ENCODE measurements around the gene NMNAT2.

The NMNAT2 gene

DNA sequence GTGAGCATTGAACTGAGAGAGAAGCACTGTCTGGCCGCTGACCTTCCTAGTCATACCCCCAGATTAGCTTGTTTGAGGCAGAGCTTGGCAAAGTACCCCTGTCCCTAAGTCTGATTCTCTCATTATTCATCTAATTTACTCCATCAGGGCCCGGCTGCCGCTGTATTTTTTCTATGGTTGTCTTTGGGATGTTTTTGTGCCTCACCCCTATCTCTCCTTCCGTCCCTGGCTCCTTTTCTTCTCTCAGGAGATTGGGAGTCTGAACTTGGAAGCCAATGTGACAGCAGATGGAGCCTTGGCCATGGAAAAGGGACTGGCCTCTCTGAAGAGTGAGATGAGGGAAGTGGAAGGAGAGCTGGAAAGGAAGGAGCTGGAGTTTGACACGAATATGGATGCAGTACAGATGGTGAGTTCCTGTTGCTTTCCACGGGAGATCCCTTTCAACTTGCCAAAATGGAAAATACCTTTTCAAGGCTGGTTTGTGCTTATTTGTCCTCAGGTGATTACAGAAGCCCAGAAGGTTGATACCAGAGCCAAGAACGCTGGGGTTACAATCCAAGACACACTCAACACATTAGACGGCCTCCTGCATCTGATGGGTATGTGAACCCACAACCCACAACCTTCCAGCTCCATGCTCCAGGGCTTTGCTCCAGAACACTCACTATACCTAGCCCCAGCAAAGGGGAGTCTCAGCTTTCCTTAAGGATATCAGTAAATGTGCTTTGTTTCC is 178.2 kb downstream of the NMNAT2 start:
- Histone ChIP-seq H3K36me3 (replicated peaks; ENCODE audit: low read depth, low read length) (no peaks in the 10 kb centered on the region), H2AFZ (ENCODE audit: low read depth, low read length) (no peak overlapping the region), H4K20me1 (ENCODE audit: insufficient read depth, low read length) (no peaks in the 10 kb centered on the region), H3K9ac (ENCODE audit: low read length) (no peak overlapping the region), H3K79me2 (ENCODE audit: low read length) (no peaks in the 10 kb centered on the region), H3K4me3 (ENCODE audit: low read length) (no peak overlapping the region), H3K27ac (ENCODE audit: low read length) (no peak overlapping the region), H3K9me3 (ENCODE audit: insufficient read depth, low read length) (no peaks in the 10 kb centered on the region), H3K4me2 (ENCODE audit: low read length) (no peak overlapping the region), H3K27me3 (ENCODE audit: low read depth, low read length) (peaks cover 13% of the 10 kb centered on the region; the same call in 1 of the 2 replicates), H3K4me1 (ENCODE audit: low read length) (no peaks in the 10 kb centered on the region)
- no peak for TF ChIP-seq EZH2phosphoT487 (IDR thresholded peaks at IDR 0.05; ENCODE audit: low read depth)
- TF ChIP-seq, protein P1, sequence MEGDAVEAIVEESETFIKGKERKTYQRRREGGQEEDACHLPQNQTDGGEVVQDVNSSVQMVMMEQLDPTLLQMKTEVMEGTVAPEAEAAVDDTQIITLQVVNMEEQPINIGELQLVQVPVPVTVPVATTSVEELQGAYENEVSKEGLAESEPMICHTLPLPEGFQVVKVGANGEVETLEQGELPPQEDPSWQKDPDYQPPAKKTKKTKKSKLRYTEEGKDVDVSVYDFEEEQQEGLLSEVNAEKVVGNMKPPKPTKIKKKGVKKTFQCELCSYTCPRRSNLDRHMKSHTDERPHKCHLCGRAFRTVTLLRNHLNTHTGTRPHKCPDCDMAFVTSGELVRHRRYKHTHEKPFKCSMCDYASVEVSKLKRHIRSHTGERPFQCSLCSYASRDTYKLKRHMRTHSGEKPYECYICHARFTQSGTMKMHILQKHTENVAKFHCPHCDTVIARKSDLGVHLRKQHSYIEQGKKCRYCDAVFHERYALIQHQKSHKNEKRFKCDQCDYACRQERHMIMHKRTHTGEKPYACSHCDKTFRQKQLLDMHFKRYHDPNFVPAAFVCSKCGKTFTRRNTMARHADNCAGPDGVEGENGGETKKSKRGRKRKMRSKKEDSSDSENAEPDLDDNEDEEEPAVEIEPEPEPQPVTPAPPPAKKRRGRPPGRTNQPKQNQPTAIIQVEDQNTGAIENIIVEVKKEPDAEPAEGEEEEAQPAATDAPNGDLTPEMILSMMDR (IDR thresholded peaks at IDR 0.05; ENCODE audit: low read depth, low read length): no peak

DNA sequence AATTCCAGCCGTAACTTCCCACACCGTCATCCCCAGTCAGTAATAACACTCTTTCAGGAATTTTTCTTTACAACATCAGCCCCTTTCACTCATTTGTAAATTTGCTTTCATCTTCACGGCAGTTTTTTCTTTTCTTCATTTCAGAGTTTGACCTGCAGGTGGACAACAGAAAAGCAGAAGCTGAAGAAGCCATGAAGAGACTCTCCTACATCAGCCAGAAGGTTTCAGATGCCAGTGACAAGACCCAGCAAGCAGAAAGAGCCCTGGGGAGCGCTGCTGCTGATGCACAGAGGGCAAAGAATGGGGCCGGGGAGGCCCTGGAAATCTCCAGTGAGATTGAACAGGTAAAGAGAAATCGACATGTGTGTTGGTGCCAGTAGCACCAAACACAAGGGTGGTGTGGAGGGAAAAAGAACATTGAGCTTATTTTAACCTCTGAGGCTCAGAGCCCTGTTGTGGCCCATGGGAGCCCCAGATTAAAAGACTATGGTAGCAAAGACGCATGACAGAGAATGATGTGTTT is 178.9 kb downstream of the NMNAT2 start:
- Histone ChIP-seq H3K36me3 (replicated peaks; ENCODE audit: low read depth, low read length) (no peaks in the 10 kb centered on the region), H3K27ac (ENCODE audit: low read length) (no peak overlapping the region), H3K9me3 (ENCODE audit: insufficient read depth, low read length) (no peaks in the 10 kb centered on the region), H3K4me3 (ENCODE audit: low read length) (no peak overlapping the region), H4K20me1 (ENCODE audit: insufficient read depth, low read length) (no peaks in the 10 kb centered on the region), H3K4me2 (ENCODE audit: low read length) (no peak overlapping the region), H3K9ac (ENCODE audit: low read length) (no peak overlapping the region), H2AFZ (ENCODE audit: low read depth, low read length) (no peak overlapping the region), H3K79me2 (ENCODE audit: low read length) (no peaks in the 10 kb centered on the region), H3K27me3 (ENCODE audit: low read depth, low read length) (peaks cover 9% of the 10 kb centered on the region; the same call in 1 of the 2 replicates), H3K4me1 (ENCODE audit: low read length) (no peaks in the 10 kb centered on the region)
- TF ChIP-seq EZH2phosphoT487 (IDR thresholded peaks at IDR 0.05; ENCODE audit: low read depth): no peak
- TF ChIP-seq, protein P1 (IDR thresholded peaks at IDR 0.05; ENCODE audit: low read depth, low read length): no peak

DNA sequence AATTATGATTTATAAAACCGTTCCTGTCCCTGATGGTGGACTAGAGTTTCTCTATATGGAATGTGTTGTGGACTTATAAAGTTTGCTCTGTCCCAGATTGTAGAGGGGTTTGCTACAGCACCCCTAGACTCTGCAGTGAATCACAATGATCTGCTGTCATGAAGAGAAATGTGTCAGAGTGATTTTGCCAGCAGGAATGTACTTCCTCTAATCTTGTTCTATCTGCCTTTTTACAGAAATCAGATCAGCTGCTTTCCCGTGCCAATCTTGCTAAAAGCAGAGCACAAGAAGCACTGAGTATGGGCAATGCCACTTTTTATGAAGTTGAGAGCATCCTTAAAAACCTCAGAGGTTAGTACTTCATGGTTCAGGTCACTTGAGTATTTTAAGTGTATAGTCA is 180.1 kb downstream of the NMNAT2 start:
- Histone ChIP-seq H3K79me2 (ENCODE audit: low read length) (no peaks in the 10 kb centered on the region), H4K20me1 (ENCODE audit: insufficient read depth, low read length) (no peaks in the 10 kb centered on the region), H3K4me3 (ENCODE audit: low read length) (no peak overlapping the region), H3K9me3 (ENCODE audit: insufficient read depth, low read length) (no peaks in the 10 kb centered on the region), H3K4me1 (ENCODE audit: low read length) (no peaks in the 10 kb centered on the region), H3K4me2 (ENCODE audit: low read length) (no peak overlapping the region), H3K27me3 (ENCODE audit: low read depth, low read length) (no peaks in the 10 kb centered on the region; the same call in 1 of the 2 replicates), H3K36me3 (replicated peaks; ENCODE audit: low read depth, low read length) (no peaks in the 10 kb centered on the region), H3K9ac (ENCODE audit: low read length) (no peak overlapping the region), H2AFZ (ENCODE audit: low read depth, low read length) (no peak overlapping the region), H3K27ac (ENCODE audit: low read length) (no peak overlapping the region)
- TF ChIP-seq EZH2phosphoT487 (IDR thresholded peaks at IDR 0.05; ENCODE audit: low read depth): no peak
- TF ChIP-seq, protein P1 (IDR thresholded peaks at IDR 0.05; ENCODE audit: low read depth, low read length): no peak

DNA sequence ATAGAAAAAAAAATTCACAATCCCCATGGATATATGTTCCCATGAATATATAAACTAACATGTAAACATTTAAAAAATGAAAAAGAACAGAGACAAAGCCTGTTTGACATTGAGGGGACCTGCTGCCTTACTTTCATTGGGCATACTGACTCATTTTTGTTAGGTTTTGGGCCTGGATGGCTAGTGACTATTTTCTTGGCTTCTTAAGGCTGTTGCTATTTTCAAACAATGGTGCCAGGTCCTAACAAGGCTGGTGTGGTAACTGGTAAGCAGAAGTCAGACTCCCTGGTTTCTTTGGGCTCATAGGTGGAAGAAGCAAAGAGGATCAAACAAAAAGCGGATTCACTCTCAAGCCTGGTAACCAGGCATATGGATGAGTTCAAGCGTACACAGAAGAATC is 181.1 kb downstream of the NMNAT2 start:
- no peak overlapping the region for H3K4me2 ChIP-seq (ENCODE audit: low read length)
- H4K20me1 ChIP-seq (ENCODE audit: insufficient read depth, low read length): no peaks in the 10 kb centered on the region
- TF ChIP-seq EZH2phosphoT487 (IDR thresholded peaks at IDR 0.05; ENCODE audit: low read depth): no peak
- TF ChIP-seq, protein P1 (IDR thresholded peaks at IDR 0.05; ENCODE audit: low read depth, low read length): no peak
- no peaks in the 10 kb centered on the region for H3K79me2 ChIP-seq (ENCODE audit: low read length)
- H3K36me3 ChIP-seq (replicated peaks; ENCODE audit: low read depth, low read length): no peaks in the 10 kb centered on the region
- no peak overlapping the region for H3K9ac ChIP-seq (ENCODE audit: low read length)
- no peaks in the 10 kb centered on the region for H3K27me3 ChIP-seq (ENCODE audit: low read depth, low read length)
- H3K27ac ChIP-seq (ENCODE audit: low read length): no peak overlapping the region
- H2AFZ ChIP-seq (ENCODE audit: low read depth, low read length): no peak overlapping the region
- H3K4me3 ChIP-seq (ENCODE audit: low read length): no peak overlapping the region
- no peaks in the 10 kb centered on the region for H3K9me3 ChIP-seq (ENCODE audit: insufficient read depth, low read length)
- no peaks in the 10 kb centered on the region for H3K4me1 ChIP-seq (ENCODE audit: low read length)

All from OCI-LY3 (cell line).